ENCODE measurements around the gene HMGN4. TPM values are rescaled to one million over a fixed set of nuclear protein-coding genes. Genes with fewer than 3 reads are reported as not detected.
A peak's percentile ranks its signal among the peaks of the same experiment; 100 is the strongest.

HMGN4 gene
- 10 to 100 TPM; 85.7 to 93.0 TPM for total RNA-seq

DNA sequence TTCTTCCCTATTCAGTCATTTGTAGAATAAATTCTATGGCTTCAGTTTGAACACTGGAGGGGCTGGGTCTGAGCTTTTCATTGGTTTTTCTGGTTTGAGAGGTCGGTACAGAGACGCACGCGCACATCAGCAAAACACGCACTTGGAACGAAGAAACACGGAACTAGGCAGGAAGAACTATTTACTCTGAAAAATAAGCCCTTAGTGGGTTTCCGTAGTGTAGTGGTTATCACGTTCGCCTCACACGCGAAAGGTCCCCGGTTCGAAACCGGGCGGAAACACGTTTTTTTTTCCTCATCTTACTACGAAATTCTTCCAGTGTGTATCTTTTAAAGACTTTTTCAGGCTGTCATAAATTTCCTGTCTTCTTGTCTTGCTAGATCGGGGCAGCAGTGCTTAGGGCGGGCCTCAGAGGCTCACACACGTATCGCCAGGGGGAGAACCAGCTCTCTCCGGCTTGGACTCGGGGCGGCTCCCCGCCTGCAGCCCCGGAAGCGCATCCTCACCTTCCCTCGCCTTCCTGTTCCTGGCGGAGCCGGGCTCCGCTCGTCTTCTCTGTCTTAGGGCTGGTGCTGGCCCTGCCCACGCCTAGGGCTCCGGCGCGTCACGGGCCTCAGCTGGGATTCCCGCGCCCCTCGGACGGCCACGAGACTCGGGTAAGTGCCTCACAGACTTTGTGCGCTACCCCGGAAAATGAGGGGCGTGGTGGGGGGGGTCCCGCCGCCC is at the start of gene HMGN4:
Gene HMGN4, plus strand, starts transcription at position 521 of the 726 bp plus-strand sequence. CDS start 6,841 bp downstream, outside the sequence.
- peaks cover 62% of the 10 kb centered on the region for H3K4me1 Mint-ChIP-seq
- POLR2A ChIA-PET, result interaction anchor here (0.5 to 1.9 kb wide), 6 partner anchors 64 to 948 kb away, joined by 3 to 6 read pairs (median 4); a partner anchor contains a TSS

DNA sequence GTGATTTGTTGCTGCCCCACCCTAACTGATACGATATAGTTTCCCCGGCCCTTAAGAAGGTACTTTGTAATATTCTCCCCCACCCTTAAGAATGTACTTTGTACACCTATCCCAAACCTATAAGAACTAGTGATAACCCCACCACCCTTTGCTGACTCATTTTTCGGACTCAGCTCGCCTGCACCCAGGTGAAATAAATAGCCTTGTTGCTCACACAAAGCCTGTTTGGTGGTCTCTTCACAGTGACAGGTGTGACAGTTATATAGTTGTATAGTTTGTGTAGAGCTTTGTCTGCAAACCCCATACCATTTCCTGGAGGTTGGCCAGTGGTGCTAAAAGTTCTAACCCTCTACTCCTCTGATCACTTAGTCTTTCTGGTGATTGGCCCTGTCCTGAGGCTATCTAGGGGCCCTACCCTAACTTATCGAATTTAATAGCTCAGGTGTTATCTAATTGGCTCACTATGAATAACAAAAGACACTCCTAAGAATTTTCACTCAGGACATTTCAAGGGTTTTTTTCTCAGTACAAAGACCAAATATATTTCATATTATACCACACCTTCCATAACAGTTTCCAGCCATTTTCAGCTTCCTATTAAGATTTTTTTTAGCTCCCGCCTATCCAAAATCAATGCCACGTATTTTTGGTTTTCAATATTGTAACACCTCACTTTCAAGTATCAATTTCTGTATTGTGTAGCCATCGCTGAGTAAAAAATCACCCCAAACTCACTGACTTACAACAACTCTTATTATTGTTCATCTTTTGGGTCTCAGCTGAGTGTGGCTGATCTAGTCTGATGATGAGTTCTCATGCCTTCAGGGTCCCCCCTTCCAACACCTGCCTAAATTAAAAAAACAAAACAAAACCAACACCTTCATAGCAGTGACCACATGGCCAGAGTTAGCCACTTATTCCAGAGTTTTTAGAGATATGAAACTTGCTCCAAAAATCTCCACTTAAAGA is 47.9 kb upstream of the HMGN4 start:
- peaks cover 3% of the 10 kb centered on the region for H3K36me3 Mint-ChIP-seq (ENCODE audit: low read depth)
- peaks cover 24% of the 10 kb centered on the region for H3K4me1 Mint-ChIP-seq
- peaks cover 10% of the 10 kb centered on the region for H3K27me3 Mint-ChIP-seq
- no peak for DNase-seq
- no peak overlapping the region for H3K27ac Mint-ChIP-seq
- POLR2A ChIA-PET, result interaction anchor here (1.2 kb wide), 1 partner anchor 16 kb away, joined by 5 read pairs; no protein-coding TSS in a partner anchor
- no peak overlapping the region for H3K4me3 Mint-ChIP-seq
- CTCF ChIA-PET, result interaction anchor here (0.8 to 1.7 kb wide), 3 partner anchors 10 to 23 kb away, joined by 4 to 5 read pairs (median 5); no protein-coding TSS in a partner anchor
- peaks cover 15% of the 10 kb centered on the region for H3K9me3 Mint-ChIP-seq

More for the DNA sequence above, at the start of gene HMGN4:
- Mint-ChIP-seq H3K36me3 (ENCODE audit: low read depth) (peaks cover 32% of the 10 kb centered on the region), H3K27ac (peak within 1 kb of the TSS; percentile 99), H3K9me3 (no peaks in the 10 kb centered on the region), H3K27me3 (no peaks in the 10 kb centered on the region), H3K4me3 (peak within 1 kb of the TSS; percentile 85)
- peak; percentile 86 for DNase-seq
- CTCF ChIA-PET, result interaction anchor here (0.5 to 2.6 kb wide), 12 partner anchors 11 to 231 kb away, joined by 3 to 15 read pairs (median 4); no protein-coding TSS in a partner anchor

- ChIA-PET CTCF (interaction anchor here (1.0 to 1.5 kb wide), 3 partner anchors 12 to 150 kb away, joined by 3 to 5 read pairs (median 4); no protein-coding TSS in a partner anchor), POLR2A (interaction anchor here (0.6 kb wide), 1 partner anchor 319 kb away, joined by 3 read pairs; no protein-coding TSS in a partner anchor)
- no peak overlapping the region for H3K4me3 Mint-ChIP-seq
- no peak for DNase-seq
- peaks cover 12% of the 10 kb centered on the region for H3K9me3 Mint-ChIP-seq
- no peak overlapping the region for H3K27ac Mint-ChIP-seq
- H3K4me1 Mint-ChIP-seq, result peaks cover 24% of the 10 kb centered on the region
- H3K27me3 Mint-ChIP-seq, result peaks cover 10% of the 10 kb centered on the region
- H3K36me3 Mint-ChIP-seq (ENCODE audit: low read depth), result peaks cover 3% of the 10 kb centered on the region
Measured at GRCh38 chr6:26491604-26492003, 46.6 kb upstream of the HMGN4 start.

DNA sequence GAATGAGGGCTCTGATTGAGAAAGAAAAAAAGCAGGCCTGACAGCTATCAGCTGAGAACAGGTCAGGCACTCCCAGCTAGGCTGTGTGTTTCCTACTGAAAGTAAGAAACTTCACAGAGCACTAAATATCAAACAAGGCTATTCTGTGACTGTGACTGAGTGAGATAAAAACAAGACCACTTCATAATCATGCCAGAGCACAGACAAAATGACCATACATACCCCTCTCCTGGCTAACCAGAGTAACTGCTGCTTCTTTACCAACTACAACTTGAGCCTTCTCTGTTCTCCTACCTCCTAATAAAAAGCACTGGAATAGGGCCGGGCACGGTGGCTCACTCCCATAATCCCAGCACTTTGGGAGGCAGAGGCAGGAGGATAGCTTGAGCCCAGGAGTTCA is 44.9 kb upstream of the HMGN4 start:
- no peak overlapping the region for H3K27ac Mint-ChIP-seq
- POLR2A ChIA-PET, result no interaction called here
- peaks cover 27% of the 10 kb centered on the region for H3K4me1 Mint-ChIP-seq
- no peak overlapping the region for H3K4me3 Mint-ChIP-seq
- H3K27me3 Mint-ChIP-seq, result peaks cover 4% of the 10 kb centered on the region
- CTCF ChIA-PET, result interaction anchor here (1.1 to 1.8 kb wide), 2 partner anchors 12 to 158 kb away, joined by 3 to 5 read pairs; no protein-coding TSS in a partner anchor
- DNase-seq, result no peak
- H3K36me3 Mint-ChIP-seq (ENCODE audit: low read depth), result no peaks in the 10 kb centered on the region
- H3K9me3 Mint-ChIP-seq, result peaks cover 3% of the 10 kb centered on the region

GRCh38 chr6:26494117-26494516 is 44.0 kb upstream of the HMGN4 start:
- Mint-ChIP-seq H3K4me3 (no peak overlapping the region), H3K9me3 (peaks cover under 1% of the 10 kb centered on the region), H3K27me3 (peaks cover 4% of the 10 kb centered on the region), H3K36me3 (ENCODE audit: low read depth) (no peaks in the 10 kb centered on the region), H3K4me1 (peaks cover 27% of the 10 kb centered on the region), H3K27ac (peak overlapping the region; percentile 60)
- ChIA-PET CTCF (interaction anchor here (1.1 to 1.8 kb wide), 2 partner anchors 11 to 158 kb away, joined by 3 to 5 read pairs; no protein-coding TSS in a partner anchor), POLR2A (interaction anchor here (0.6 kb wide), 1 partner anchor 37 kb away, joined by 3 read pairs; no protein-coding TSS in a partner anchor)
- no peak for DNase-seq

- ChIA-PET POLR2A (no interaction called here), CTCF (interaction anchor here (0.6 to 1.3 kb wide), 3 partner anchors 10 to 154 kb away, joined by 3 to 6 read pairs (median 3); no protein-coding TSS in a partner anchor)
- H3K4me3 Mint-ChIP-seq, result no peak overlapping the region
- no peaks in the 10 kb centered on the region for H3K36me3 Mint-ChIP-seq (ENCODE audit: low read depth)
- H3K27ac Mint-ChIP-seq, result no peak overlapping the region
- peaks cover 4% of the 10 kb centered on the region for H3K27me3 Mint-ChIP-seq
- no peak for DNase-seq
- peaks cover 26% of the 10 kb centered on the region for H3K4me1 Mint-ChIP-seq
- H3K9me3 Mint-ChIP-seq, result no peaks in the 10 kb centered on the region
Measured at GRCh38 chr6:26495281-26495680, 42.9 kb upstream of the HMGN4 start.

DNA sequence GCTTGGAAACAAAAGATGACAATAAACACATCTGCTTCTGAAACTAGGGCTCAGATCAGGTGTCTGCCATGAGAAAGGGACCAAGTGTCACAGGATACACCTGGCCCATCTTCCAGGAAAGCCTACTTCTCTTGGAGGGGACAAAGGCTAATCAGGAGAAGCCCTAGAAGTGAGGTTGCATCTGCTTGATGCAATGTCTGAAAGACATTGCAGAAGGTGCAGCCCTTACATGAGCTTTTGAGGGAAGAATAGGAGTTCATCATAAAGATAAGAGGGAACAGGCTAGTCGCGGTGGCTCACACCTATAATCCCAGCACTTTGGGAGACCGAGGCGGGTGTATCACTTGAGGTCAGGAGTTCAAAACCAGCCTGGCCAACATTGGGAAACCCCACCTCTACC is 40.6 kb upstream of the HMGN4 start:
- no peak for DNase-seq
- Mint-ChIP-seq H3K9me3 (no peaks in the 10 kb centered on the region), H3K27me3 (peaks cover 25% of the 10 kb centered on the region), H3K36me3 (ENCODE audit: low read depth) (no peaks in the 10 kb centered on the region), H3K27ac (no peak overlapping the region), H3K4me3 (no peak overlapping the region), H3K4me1 (peaks cover 44% of the 10 kb centered on the region)
- ChIA-PET CTCF (interaction anchor here (1.8 kb wide), 1 partner anchor 23 kb away, joined by 3 read pairs; no protein-coding TSS in a partner anchor), POLR2A (interaction anchor here (0.7 kb wide), 1 partner anchor 24 kb away, joined by 3 read pairs; no protein-coding TSS in a partner anchor)

DNA sequence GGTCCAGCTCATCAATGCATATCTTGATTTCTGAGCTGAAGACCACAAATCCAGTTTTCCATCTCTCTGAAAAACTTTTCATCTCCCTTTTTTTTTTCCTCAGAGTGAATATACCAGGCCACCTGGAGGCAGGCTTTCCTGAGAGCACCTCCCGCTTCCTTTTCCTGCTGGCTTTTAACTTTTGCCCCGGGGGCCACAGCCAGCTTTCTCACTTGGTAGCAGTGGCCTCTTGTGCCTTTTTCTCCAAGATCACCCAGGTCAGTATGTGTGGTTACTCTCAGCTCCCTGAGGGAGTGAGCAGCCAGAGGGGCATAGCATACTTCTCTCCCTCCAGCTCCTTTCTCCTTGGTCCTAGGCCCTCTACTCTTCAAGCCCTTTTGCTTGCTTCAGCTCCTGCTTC is 38.1 kb upstream of the HMGN4 start, which contains the start of gene BTN1A1:
Gene BTN1A1, plus strand, starts transcription at position 202 of the 400 bp plus-strand sequence. CDS start 984 bp downstream, outside the sequence.
- Mint-ChIP-seq H3K36me3 (ENCODE audit: low read depth) (no peaks in the 10 kb centered on the region), H3K4me1 (peaks cover 24% of the 10 kb centered on the region), H3K9me3 (no peaks in the 10 kb centered on the region), H3K27ac (no peak within 1 kb of the TSS), H3K27me3 (peaks cover 37% of the 10 kb centered on the region), H3K4me3 (no peak within 1 kb of the TSS)
- ChIA-PET CTCF (interaction anchor here (0.6 to 2.0 kb wide), 4 partner anchors 13 to 523 kb away, joined by 3 to 7 read pairs (median 4); no protein-coding TSS in a partner anchor), POLR2A (no interaction called here)
- no peak for DNase-seq

- H3K36me3 Mint-ChIP-seq (ENCODE audit: low read depth), result no peaks in the 10 kb centered on the region
- H3K27me3 Mint-ChIP-seq, result peaks cover 37% of the 10 kb centered on the region
- H3K9me3 Mint-ChIP-seq, result no peaks in the 10 kb centered on the region
- peaks cover 24% of the 10 kb centered on the region for H3K4me1 Mint-ChIP-seq
- no peak overlapping the region for H3K27ac Mint-ChIP-seq
- POLR2A ChIA-PET, result interaction anchor here (0.5 kb wide), 1 partner anchor 678 kb away, joined by 3 read pairs; no protein-coding TSS in a partner anchor
- peak overlapping the region; percentile 57 for H3K4me3 Mint-ChIP-seq
- peak; percentile 31 for DNase-seq
- CTCF ChIA-PET, result interaction anchor here (0.7 to 2.0 kb wide), 5 partner anchors 11 to 142 kb away, joined by 3 to 7 read pairs (median 3); no protein-coding TSS in a partner anchor
Measured at GRCh38 chr6:26501482-26501986, 36.6 kb upstream of the HMGN4 start.

- H3K27ac Mint-ChIP-seq, result no peak overlapping the region
- H3K27me3 Mint-ChIP-seq, result peaks cover 37% of the 10 kb centered on the region
Measured at GRCh38 chr6:26502165-26502564, 36.0 kb upstream of the HMGN4 start.

GRCh38 chr6:26502626-26503025 is 35.5 kb upstream of the HMGN4 start:
- no peak for DNase-seq
- no peak overlapping the region for H3K27ac Mint-ChIP-seq
- peaks cover 21% of the 10 kb centered on the region for H3K4me1 Mint-ChIP-seq
- CTCF ChIA-PET, result interaction anchor here (0.6 to 1.6 kb wide), 4 partner anchors 11 to 66 kb away, joined by 3 to 5 read pairs (median 5); no protein-coding TSS in a partner anchor
- peaks cover 37% of the 10 kb centered on the region for H3K27me3 Mint-ChIP-seq
- H3K36me3 Mint-ChIP-seq (ENCODE audit: low read depth), result no peaks in the 10 kb centered on the region
- POLR2A ChIA-PET, result no interaction called here
- H3K9me3 Mint-ChIP-seq, result no peaks in the 10 kb centered on the region
- no peak overlapping the region for H3K4me3 Mint-ChIP-seq

More at GRCh38 chr6:26502165-26502564, 36.0 kb upstream of the HMGN4 start:
- Mint-ChIP-seq H3K9me3 (no peaks in the 10 kb centered on the region), H3K4me1 (peaks cover 24% of the 10 kb centered on the region), H3K36me3 (ENCODE audit: low read depth) (no peaks in the 10 kb centered on the region), H3K4me3 (peak overlapping the region; percentile 57)
- ChIA-PET POLR2A (no interaction called here), CTCF (interaction anchor here (0.6 to 2.0 kb wide), 2 partner anchors 11 to 35 kb away, joined by 5 to 7 read pairs; no protein-coding TSS in a partner anchor)
- no peak for DNase-seq
